ENCODE data around the gene CASZ1. TPM values are rescaled to one million over a fixed set of nuclear protein-coding genes. Genes with fewer than 3 reads are reported as not detected.

The CASZ1 gene
- total RNA-seq, 2 donors from 2014 or later = 90.9 to 96.9 TPM

GRCh38 chr1:10641976-10642375 is 154.5 kb downstream of the CASZ1 start:
- Histone ChIP-seq H3K36me3 (peaks cover 8 to 12% of the 10 kb centered on the region in 2 donors), H3K27me3 (replicated peaks; ENCODE audit: insufficient read depth) (no peaks in the 10 kb centered on the region), H3K4me3 (no peak overlapping the region), H3K4me1 (replicated peaks) (peaks cover 44% of the 10 kb centered on the region), H3K27ac (peak overlapping the region; percentile 89 to 90), H3K9me3 (no peaks in the 10 kb centered on the region)
- intact Hi-C loops (cut with DNase I) = no loop called here
- no peak for TF ChIP-seq POLR2AphosphoS5 (IDR thresholded peaks at IDR 0.05)
- TF ChIP-seq POLR2A (IDR thresholded peaks at IDR 0.05) = no peak
- TF ChIP-seq, protein P1, sequence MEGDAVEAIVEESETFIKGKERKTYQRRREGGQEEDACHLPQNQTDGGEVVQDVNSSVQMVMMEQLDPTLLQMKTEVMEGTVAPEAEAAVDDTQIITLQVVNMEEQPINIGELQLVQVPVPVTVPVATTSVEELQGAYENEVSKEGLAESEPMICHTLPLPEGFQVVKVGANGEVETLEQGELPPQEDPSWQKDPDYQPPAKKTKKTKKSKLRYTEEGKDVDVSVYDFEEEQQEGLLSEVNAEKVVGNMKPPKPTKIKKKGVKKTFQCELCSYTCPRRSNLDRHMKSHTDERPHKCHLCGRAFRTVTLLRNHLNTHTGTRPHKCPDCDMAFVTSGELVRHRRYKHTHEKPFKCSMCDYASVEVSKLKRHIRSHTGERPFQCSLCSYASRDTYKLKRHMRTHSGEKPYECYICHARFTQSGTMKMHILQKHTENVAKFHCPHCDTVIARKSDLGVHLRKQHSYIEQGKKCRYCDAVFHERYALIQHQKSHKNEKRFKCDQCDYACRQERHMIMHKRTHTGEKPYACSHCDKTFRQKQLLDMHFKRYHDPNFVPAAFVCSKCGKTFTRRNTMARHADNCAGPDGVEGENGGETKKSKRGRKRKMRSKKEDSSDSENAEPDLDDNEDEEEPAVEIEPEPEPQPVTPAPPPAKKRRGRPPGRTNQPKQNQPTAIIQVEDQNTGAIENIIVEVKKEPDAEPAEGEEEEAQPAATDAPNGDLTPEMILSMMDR (IDR thresholded peaks at IDR 0.05) = no peak
- DNase-seq (ENCODE audit: low spot score) = no peak
- WGBS = 86% methylated on average over 24 of the region's 24 CpGs

DNA sequence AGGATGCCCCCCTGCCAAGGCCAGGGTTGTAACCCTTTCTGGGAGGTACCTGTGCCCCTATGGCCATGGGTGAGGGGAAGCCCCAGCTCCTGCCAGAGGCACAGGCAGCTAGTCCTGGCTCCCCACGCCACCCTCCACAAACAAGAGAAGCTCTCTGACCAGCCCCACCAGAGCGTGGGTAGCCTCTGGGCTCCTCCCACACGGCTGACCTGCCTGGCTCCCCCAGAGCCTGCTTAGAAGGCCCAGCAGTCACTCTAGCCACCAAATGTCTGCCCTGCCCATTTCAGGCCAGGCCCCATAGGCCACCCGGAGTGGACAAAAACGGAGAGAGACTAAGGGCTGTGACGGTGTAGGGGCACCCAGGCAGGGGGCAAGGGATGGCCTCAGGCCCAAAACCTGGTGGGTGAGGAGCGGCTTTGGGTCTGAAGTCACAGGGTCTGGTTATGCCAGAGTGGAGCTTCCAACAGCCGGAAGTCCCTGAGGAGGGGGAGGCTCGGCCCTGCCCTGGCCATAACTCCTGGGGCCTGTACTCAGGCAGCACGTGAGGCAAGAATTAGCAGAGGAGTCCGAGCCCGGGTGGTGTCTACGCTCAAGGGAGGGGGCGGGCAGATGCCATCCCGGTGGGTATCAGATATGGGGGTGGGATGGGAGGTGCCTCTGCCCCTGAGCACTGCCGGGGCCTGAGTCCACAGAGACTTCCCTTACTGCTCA is 155.4 kb downstream of the CASZ1 start:
- 57% methylated on average over 16 of the region's 16 CpGs for WGBS
- H3K4me1 ChIP-seq (replicated peaks) = peaks cover 51% of the 10 kb centered on the region
- peaks cover 8 to 12% of the 10 kb centered on the region in 2 donors for H3K36me3 ChIP-seq
- intact Hi-C loops (cut with DNase I) = no loop called here
- no peak for DNase-seq (ENCODE audit: low spot score)
- peak overlapping the region; percentile 89 to 90 for H3K27ac ChIP-seq
- H3K4me3 ChIP-seq = no peak overlapping the region
- no peaks in the 10 kb centered on the region for H3K9me3 ChIP-seq
- no peaks in the 10 kb centered on the region for H3K27me3 ChIP-seq (replicated peaks; ENCODE audit: insufficient read depth)
- TF ChIP-seq, protein P1 (IDR thresholded peaks at IDR 0.05) = no peak
- TF ChIP-seq POLR2A (IDR thresholded peaks at IDR 0.05) (no peak), POLR2AphosphoS5 (IDR thresholded peaks at IDR 0.05) (no peak)

DNA sequence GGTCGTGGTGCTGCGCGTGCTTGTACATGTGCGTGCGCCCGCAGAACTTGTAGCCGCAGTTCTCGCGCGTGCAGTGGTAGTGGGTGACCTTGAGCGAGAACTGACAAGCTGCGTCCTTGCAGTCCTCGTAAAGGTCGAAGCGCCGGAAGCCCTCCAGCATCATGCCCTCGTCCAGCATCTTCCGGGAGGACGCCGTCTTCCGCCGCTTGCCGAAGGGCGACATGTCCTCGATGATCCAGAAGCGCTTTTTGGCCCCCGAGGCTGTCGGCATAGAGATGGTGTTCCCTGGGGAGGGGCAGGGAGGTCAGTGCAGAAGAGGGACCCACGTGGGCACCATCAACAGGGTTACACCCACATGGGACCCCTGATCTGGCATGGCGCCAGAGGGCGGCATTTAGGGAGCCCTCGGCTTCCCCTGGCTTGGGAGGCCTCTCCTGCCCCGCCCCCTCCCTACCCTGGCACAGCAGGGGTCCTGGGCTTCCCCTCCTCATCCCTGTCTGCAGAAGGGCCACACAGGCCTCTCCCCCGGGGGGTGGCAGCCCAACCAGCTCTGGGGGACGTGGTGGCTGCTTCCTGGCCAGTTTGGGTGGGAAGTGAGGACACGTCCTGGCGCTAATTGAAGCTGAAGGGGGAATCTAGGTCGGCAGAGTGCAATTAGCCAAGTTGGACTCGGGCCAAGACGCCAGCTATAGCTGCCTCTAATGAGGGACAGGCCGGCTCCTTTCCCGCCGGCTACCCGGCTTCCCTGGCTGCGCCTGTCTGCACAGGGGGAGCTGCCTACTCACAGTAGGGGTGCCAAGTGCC is 156.5 kb downstream of the CASZ1 start:
- Histone ChIP-seq H3K27me3 (replicated peaks; ENCODE audit: insufficient read depth) (no peaks in the 10 kb centered on the region), H3K4me1 (replicated peaks) (peaks cover 57% of the 10 kb centered on the region), H3K36me3 (peaks cover 3 to 11% of the 10 kb centered on the region in 2 donors), H3K9me3 (no peaks in the 10 kb centered on the region), H3K4me3 (no peak overlapping the region), H3K27ac (peak overlapping the region; percentile 89 to 90)
- DNase-seq (ENCODE audit: low spot score) = no peak
- intact Hi-C loops (cut with DNase I) = loop anchor here (5.0 to 10.0 kb wide), 2 partner anchors 42 to 225 kb away; no protein-coding TSS in a partner anchor
- 68% methylated on average over 45 of the region's 45 CpGs for WGBS
- TF ChIP-seq, protein P1 (IDR thresholded peaks at IDR 0.05) = no peak
- TF ChIP-seq POLR2AphosphoS5 (IDR thresholded peaks at IDR 0.05) (no peak), POLR2A (IDR thresholded peaks at IDR 0.05) (no peak)

DNA sequence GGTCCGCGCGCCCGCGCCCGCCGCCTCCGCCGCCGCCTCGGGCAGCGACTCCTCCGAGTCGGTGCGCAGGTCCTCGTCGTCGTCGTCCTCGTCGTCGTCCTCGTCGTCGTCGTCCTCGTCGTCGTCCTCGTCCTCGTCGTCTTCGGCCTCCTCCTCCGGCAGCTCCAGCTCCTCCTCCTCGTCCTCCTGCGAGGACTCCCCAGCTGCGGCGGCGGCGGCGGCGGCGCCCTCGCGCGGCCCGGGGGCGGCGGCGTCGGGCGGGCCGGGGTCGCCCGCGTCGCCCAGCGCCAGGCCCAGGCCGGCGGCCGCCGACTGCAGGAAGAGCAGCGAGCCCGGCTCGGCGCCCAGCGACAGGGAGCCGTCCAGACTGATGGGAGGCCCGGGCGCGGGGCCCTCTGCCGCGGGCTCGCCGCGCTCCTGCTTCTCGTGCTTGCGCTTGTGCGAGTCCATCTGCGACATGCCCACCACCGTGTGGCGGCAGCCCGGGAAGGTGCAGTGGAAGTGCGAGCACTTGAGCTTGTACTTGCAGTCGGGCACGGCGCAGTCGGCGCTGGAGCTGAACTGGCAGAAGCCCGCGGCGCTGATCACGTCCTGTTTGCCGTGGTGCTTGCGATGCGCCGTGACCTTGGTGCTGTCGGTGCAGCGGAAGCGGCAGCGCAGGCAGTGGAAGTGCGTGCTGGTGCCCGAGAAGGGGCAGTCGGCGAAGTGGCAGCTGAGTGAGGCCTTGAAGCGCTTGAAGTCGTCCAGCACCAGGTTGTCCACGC is 157.3 kb downstream of the CASZ1 start:
- peak overlapping the region; percentile 89 to 90 for H3K27ac ChIP-seq
- TF ChIP-seq POLR2A (IDR thresholded peaks at IDR 0.05) (no peak), POLR2AphosphoS5 (IDR thresholded peaks at IDR 0.05) (no peak)
- TF ChIP-seq, protein P1 (IDR thresholded peaks at IDR 0.05) = no peak
- no peaks in the 10 kb centered on the region for H3K9me3 ChIP-seq
- 75% methylated on average over 103 of the region's 108 CpGs for WGBS
- H3K4me3 ChIP-seq = no peak overlapping the region
- peaks cover 60% of the 10 kb centered on the region for H3K4me1 ChIP-seq (replicated peaks)
- H3K27me3 ChIP-seq (replicated peaks; ENCODE audit: insufficient read depth) = no peaks in the 10 kb centered on the region
- H3K36me3 ChIP-seq = peaks cover 0 to 6% of the 10 kb centered on the region in 2 donors
- no peak for DNase-seq (ENCODE audit: low spot score)
- intact Hi-C loops (cut with DNase I) = loop anchor here (5.0 to 10.0 kb wide), 2 partner anchors 43 to 226 kb away; no protein-coding TSS in a partner anchor
